GM12878 (cell line): Measurements from ENCODE around the gene HSP90AB1. TPM values are rescaled to one million over a fixed set of nuclear protein-coding genes. Genes with fewer than 3 reads are reported as not detected.

ENCODE experiments used
- ATAC-seq: fragments of 200-7000 bp; cut with Tn5 transposase; 3 replicates; pipeline ENCODE4 v1.9.1; 2020; ENCODE audit warnings: mild to moderate bottlenecking, moderate library complexity
- BruUV-seq: library from RNA; stranded (reverse); fragments of 400-500 nt; replicated peaks from 2 replicates; lab custom pipeline; 2021; lab: Mats Ljungman, UMichigan
- CTCF ChIA-PET: fragments of 300-600 bp; sonication (Branson Sonifier 250); formaldehyde crosslinking; extraction: SDS; loops from one replicate; lab custom pipeline; 2021; ENCODE audit warnings: inconsistent platforms; lab: Yijun Ruan, JAX
- POLR2A ChIA-PET: fragments of 350-600 bp; formaldehyde crosslinking; extraction: SDS; loops from one replicate; lab custom pipeline; 2021; ENCODE audit warnings: inconsistent platforms; lab: Charles Lee
- RAD21 ChIA-PET: fragments of 300-600 bp; sonication (Branson Sonifier 250); formaldehyde crosslinking; loops from one replicate; lab custom pipeline; 2023; ENCODE audit warnings: antibody characterized with exemption; ENCODE audit not compliant: unreplicated experiment; lab: Charles Lee
- SMC1A ChIA-PET: fragments of 300-600 bp; sonication (Branson Sonifier 250); formaldehyde crosslinking; loops from one replicate; lab custom pipeline; 2023; ENCODE audit not compliant: unreplicated experiment, uncharacterized antibody; lab: Charles Lee
- DNase-seq: peaks from one replicate; pipeline ENCODE4 v3.0.0-alpha.2; 2011; ENCODE audit warnings: low read depth, low spot score
- FAIRE-seq: peaks from 3 replicates; lab custom pipeline; 2011; peaks lifted over from hg19 to GRCh38; lab: Jason Lieb, UNC
- H2AFZ ChIP-seq: 2 replicates; pipeline ENCODE4 v1.6.0; 2011; ENCODE audit warnings: low read depth, low read length, control low read depth; ENCODE audit not compliant: control insufficient read depth
- H3K27ac ChIP-seq: 2 replicates; pipeline ENCODE4 v1.5.1; 2011; ENCODE audit warnings: control low read depth; ENCODE audit not compliant: control insufficient read depth, insufficient read depth
- H3K27me3 ChIP-seq, 2 experiments: replicated peaks in 1 of 2; 2 replicates each; pipeline versions ENCODE4 v1.6.0 to v1.6.1; 2011; ENCODE audit warnings: low read length in 1 of 2; ENCODE audit not compliant: control insufficient read depth in 2 of 2, insufficient read depth in 2 of 2
- H3K36me3 ChIP-seq, 2 experiments: 2 replicates each; pipeline ENCODE4 v1.5.1; 2011; ENCODE audit warnings: low read length in 1 of 2; ENCODE audit not compliant: control insufficient read depth in 2 of 2, insufficient read depth in 2 of 2
- H3K4me1 ChIP-seq: 2 replicates; pipeline ENCODE4 v1.6.1; 2011; ENCODE audit warnings: mild to moderate bottlenecking, low read length, moderate library complexity, mixed read lengths; ENCODE audit not compliant: control insufficient read depth, insufficient read depth
- H3K4me2 ChIP-seq: 2 replicates; pipeline ENCODE4 v1.6.0; 2011; ENCODE audit warnings: control low read depth; ENCODE audit not compliant: control insufficient read depth, insufficient read depth
- H3K4me3 ChIP-seq: fragments of 200-600 bp; sonication (generic); 2 replicates; pipeline ENCODE4 v1.5.1; 2016
- H3K79me2 ChIP-seq: 2 replicates; pipeline ENCODE4 v1.6.0; 2011; ENCODE audit warnings: low read length; ENCODE audit not compliant: control insufficient read depth, insufficient read depth
- H3K9ac ChIP-seq: 2 replicates; pipeline ENCODE4 v1.8.0; 2011; ENCODE audit warnings: low read length, control low read depth, mixed read lengths; ENCODE audit not compliant: control insufficient read depth, insufficient read depth
- H3K9me3 ChIP-seq: replicated peaks from 3 replicates; pipeline ENCODE4 v1.5.1; 2011; ENCODE audit warnings: mild to moderate bottlenecking, low read length; ENCODE audit not compliant: control insufficient read depth, insufficient read depth
- H4K20me1 ChIP-seq: 2 replicates; pipeline ENCODE4 v1.6.0; 2011; ENCODE audit not compliant: control insufficient read depth, insufficient read depth
- DPF2 ChIP-seq: fragments of 450-650 bp; IDR thresholded peaks from 2 replicates; pipeline ENCODE4 v1.6.1; 2017; ENCODE audit warnings: mild to moderate bottlenecking
- FOXM1 ChIP-seq: IDR thresholded peaks from 2 replicates; pipeline ENCODE4 v1.6.1; 2012; ENCODE audit warnings: low read depth, mild to moderate bottlenecking, inconsistent platforms, low read length, moderate library complexity
- HDAC6 ChIP-seq: fragments of 200-600 bp; sonication (generic); IDR thresholded peaks from one replicate; pipeline ENCODE4 v1.8.0; 2017; ENCODE audit warnings: antibody characterized with exemption; ENCODE audit not compliant: unreplicated experiment
- NR2C1 ChIP-seq: fragments of 450-650 bp; IDR thresholded peaks from 2 replicates; pipeline ENCODE4 v1.6.1; 2017; ENCODE audit warnings: antibody characterized with exemption, mild to moderate bottlenecking, moderate library complexity
- PAX5 ChIP-seq: IDR thresholded peaks from 2 replicates; pipeline ENCODE4 v1.6.1; 2011; ENCODE audit warnings: low read depth, low read length, borderline replicate concordance
- WRNIP1 ChIP-seq: IDR thresholded peaks from 2 replicates; pipeline ENCODE4 v1.6.1; 2011; ENCODE audit warnings: low read depth, low read length, improper control_type of control experiment, borderline replicate concordance
- YY1 ChIP-seq: IDR thresholded peaks from 2 replicates; pipeline ENCODE4 v1.6.1; 2011; ENCODE audit warnings: low read depth, mild to moderate bottlenecking, low read length
- ZNF622 ChIP-seq: fragments of 450-650 bp; IDR thresholded peaks from 2 replicates; pipeline ENCODE4 v1.6.1; 2017; ENCODE audit warnings: mild to moderate bottlenecking, inconsistent platforms
- ZZZ3 ChIP-seq: IDR thresholded peaks from 2 replicates; pipeline ENCODE4 v1.6.1; 2011; ENCODE audit warnings: low read depth; ENCODE audit not compliant: control insufficient read depth, insufficient read length
- WGBS: methylation state at CpG from one replicate; pipeline ENCODE4 v1.1.6; 2016; ENCODE audit warnings: low lambda C conversion rate; ENCODE audit not compliant: insufficient replicate concordance, insufficient coverage; ENCODE audit errors: missing lambda C conversion rate; 5-methylcytosine and 5-hydroxymethylcytosine counted together
- in situ Hi-C: fragments of 300-500 bp; cut with MboI; formaldehyde crosslinking; loops from 9 replicates; pipeline ENCODE4 v1.14.3; 2018; ENCODE audit warnings: mixed read lengths
- intact Hi-C: fragments of 100-400 bp; cut with micrococcal nuclease; formaldehyde crosslinking; loops from one replicate; pipeline ENCODE4 v1.14.2; 2022; ENCODE audit not compliant: unreplicated experiment
- polyA plus RNA-seq, 11 experiments: library from polyadenylated mRNA; depleted of rRNA in 4 of 11; unstranded in 6 of 11; stranded (reverse) in 5 of 11; fragments of >200 nt; fragmentation: Nextera tagmentation in 4 of 11; fragmentation: Illumina TruSeq in 1 of 11; extraction: Ambion mirVana in 4 of 11; extraction: Trizol in 1 of 11; gene quantifications; 1 replicate in 1 of 11; 2 replicates in 10 of 11; pipeline versions ENCODE4 v1.2.1 to v1.2.3, GENCODE V29; 2011 to 2016; ENCODE audit warnings: inconsistent platforms in 2 of 11, missing spikeins in 2 of 11, low read depth in 1 of 11
- total RNA-seq, 4 experiments: library from RNA; depleted of rRNA in 3 of 4; stranded (reverse); fragments of >200 nt in 3 of 4; fragmentation: Illumina TruSeq in 1 of 4; extraction: Trizol in 1 of 4; gene quantifications; 2 replicates each; pipeline versions ENCODE4 v1.2.1 to v1.2.3, GENCODE V29; 2013 to 2021
- TF ChIP-seq, protein P1 (sequence below): IDR thresholded peaks from 2 replicates; pipeline ENCODE4 v1.6.1; 2012; ENCODE audit warnings: low read length, inconsistent platforms
- TF ChIP-seq, protein P2 (sequence below): fragments of 450-650 bp; IDR thresholded peaks from 2 replicates; pipeline ENCODE4 v1.6.1; 2017; ENCODE audit warnings: mild to moderate bottlenecking
- TF ChIP-seq, protein P3 (sequence below): fragments of 450-650 bp; IDR thresholded peaks from 2 replicates; pipeline ENCODE4 v1.6.1; 2017; ENCODE audit warnings: mild to moderate bottlenecking, low read depth, inconsistent platforms; ENCODE audit not compliant: poor library complexity, severe bottlenecking
- TF ChIP-seq, protein P4 (sequence below): fragments of 450-650 bp; IDR thresholded peaks from 2 replicates; pipeline ENCODE4 v1.6.1; 2017; ENCODE audit warnings: mild to moderate bottlenecking, moderate library complexity

HSP90AB1 gene
- total and polyA plus RNA-seq, 10 of the 15 experiments (the other 5 are each of a cell fraction or from before 2014, with no cell fraction given) = 988 to 1,682 (median 1,146) TPM

DNA sequence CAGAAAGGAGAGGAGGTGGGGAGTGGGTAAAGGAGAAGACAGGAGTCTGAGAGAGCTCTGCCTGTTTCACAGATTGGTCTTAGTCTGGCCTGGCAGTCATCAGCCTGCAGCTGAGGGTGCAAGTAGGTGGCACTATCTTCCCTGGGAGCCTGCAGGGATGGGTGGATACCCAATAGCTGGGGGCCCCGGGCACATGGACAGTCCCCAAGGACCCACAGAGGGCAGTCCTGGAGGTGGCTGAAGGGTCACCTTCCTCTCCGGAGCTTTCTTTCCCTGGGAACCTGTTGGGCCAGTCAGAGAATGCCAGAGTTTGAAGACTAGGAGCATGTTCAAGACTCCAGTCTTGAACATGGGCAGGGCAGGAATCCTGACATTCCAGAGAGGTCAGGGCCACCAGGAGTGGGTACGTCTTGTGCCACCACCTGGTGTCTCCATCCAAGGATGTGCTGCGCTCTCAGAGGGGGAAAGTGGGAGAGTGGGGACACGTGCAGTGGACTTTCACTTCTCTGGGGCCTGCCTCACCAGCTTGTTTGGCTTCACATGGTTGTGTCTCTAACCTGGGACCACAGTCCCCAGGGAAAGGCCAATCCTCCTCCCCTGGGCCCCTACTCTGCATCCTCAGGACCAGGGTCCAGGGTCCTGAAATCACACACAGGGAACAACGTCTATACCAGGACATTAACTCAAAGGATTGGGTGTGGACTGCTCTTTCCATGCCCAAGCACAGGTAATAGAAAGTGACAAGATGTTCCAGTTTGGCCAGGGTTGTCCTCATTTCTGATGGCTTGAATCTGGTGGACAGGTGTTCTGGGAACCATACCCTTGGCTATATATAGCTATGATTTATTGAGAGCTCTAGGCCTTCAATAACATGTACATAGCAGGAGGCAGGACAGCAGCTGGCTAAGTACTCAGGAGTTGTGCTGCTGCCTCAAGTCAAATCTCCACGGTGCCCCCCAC is 48.2 kb downstream of the HSP90AB1 start:
- ChIA-PET SMC1A (interaction anchor here (0.8 to 1.1 kb wide), 3 partner anchors 27 to 606 kb away, joined by 3 to 5 read pairs (median 3); no protein-coding TSS in a partner anchor), POLR2A (interaction anchor here (0.6 kb wide), 1 partner anchor 116 kb away, joined by 3 read pairs; no protein-coding TSS in a partner anchor), RAD21 (interaction anchor here (0.8 kb wide), 1 partner anchor 26 kb away, joined by 3 read pairs; no protein-coding TSS in a partner anchor), CTCF (interaction anchor here (0.6 to 2.4 kb wide), 8 partner anchors 10 to 175 kb away, joined by 3 to 17 read pairs (median 6); partner anchors contain the start of gene AARS2)
- H3K4me1 ChIP-seq = no peaks in the 10 kb centered on the region
- no peak for DNase-seq
- FAIRE-seq = no peak
- peaks cover 9 to 13% of the 10 kb centered on the region in 2 experiments for H3K27me3 ChIP-seq
- no peak overlapping the region for H3K9ac ChIP-seq
- intact Hi-C loops (no loop called here), in situ Hi-C loops (no loop called here)
- no peak overlapping the region for H3K4me2 ChIP-seq
- no peak overlapping the region for H3K27ac ChIP-seq
- no peaks in the 10 kb centered on the region for H3K79me2 ChIP-seq
- no peak overlapping the region for H3K4me3 ChIP-seq
- H3K9me3 ChIP-seq = no peaks in the 10 kb centered on the region
- no peak overlapping the region for H2AFZ ChIP-seq
- no peak for ATAC-seq
- 33% methylated on average over 7 of the region's 7 CpGs for WGBS
- BruUV-seq = no TSS peak
- H4K20me1 ChIP-seq = no peaks in the 10 kb centered on the region
- no peaks in the 10 kb centered on the region for H3K36me3 ChIP-seq
- TF ChIP-seq ZNF622 (no peak), YY1 (no peak), NR2C1 (no peak), DPF2 (no peak), WRNIP1 (no peak), ZZZ3 (no peak), HDAC6 (no peak), FOXM1 (no peak), PAX5 (no peak)
- TF ChIP-seq, protein P1, sequence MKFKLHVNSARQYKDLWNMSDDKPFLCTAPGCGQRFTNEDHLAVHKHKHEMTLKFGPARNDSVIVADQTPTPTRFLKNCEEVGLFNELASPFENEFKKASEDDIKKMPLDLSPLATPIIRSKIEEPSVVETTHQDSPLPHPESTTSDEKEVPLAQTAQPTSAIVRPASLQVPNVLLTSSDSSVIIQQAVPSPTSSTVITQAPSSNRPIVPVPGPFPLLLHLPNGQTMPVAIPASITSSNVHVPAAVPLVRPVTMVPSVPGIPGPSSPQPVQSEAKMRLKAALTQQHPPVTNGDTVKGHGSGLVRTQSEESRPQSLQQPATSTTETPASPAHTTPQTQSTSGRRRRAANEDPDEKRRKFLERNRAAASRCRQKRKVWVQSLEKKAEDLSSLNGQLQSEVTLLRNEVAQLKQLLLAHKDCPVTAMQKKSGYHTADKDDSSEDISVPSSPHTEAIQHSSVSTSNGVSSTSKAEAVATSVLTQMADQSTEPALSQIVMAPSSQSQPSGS = no peak
- TF ChIP-seq, protein P2, sequence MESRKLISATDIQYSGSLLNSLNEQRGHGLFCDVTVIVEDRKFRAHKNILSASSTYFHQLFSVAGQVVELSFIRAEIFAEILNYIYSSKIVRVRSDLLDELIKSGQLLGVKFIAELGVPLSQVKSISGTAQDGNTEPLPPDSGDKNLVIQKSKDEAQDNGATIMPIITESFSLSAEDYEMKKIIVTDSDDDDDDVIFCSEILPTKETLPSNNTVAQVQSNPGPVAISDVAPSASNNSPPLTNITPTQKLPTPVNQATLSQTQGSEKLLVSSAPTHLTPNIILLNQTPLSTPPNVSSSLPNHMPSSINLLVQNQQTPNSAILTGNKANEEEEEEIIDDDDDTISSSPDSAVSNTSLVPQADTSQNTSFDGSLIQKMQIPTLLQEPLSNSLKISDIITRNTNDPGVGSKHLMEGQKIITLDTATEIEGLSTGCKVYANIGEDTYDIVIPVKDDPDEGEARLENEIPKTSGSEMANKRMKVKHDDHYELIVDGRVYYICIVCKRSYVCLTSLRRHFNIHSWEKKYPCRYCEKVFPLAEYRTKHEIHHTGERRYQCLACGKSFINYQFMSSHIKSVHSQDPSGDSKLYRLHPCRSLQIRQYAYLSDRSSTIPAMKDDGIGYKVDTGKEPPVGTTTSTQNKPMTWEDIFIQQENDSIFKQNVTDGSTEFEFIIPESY = no peak
- TF ChIP-seq, protein P3, sequence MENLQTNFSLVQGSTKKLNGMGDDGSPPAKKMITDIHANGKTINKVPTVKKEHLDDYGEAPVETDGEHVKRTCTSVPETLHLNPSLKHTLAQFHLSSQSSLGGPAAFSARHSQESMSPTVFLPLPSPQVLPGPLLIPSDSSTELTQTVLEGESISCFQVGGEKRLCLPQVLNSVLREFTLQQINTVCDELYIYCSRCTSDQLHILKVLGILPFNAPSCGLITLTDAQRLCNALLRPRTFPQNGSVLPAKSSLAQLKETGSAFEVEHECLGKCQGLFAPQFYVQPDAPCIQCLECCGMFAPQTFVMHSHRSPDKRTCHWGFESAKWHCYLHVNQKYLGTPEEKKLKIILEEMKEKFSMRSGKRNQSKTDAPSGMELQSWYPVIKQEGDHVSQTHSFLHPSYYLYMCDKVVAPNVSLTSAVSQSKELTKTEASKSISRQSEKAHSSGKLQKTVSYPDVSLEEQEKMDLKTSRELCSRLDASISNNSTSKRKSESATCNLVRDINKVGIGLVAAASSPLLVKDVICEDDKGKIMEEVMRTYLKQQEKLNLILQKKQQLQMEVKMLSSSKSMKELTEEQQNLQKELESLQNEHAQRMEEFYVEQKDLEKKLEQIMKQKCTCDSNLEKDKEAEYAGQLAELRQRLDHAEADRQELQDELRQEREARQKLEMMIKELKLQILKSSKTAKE = no peak
- TF ChIP-seq, protein P4, sequence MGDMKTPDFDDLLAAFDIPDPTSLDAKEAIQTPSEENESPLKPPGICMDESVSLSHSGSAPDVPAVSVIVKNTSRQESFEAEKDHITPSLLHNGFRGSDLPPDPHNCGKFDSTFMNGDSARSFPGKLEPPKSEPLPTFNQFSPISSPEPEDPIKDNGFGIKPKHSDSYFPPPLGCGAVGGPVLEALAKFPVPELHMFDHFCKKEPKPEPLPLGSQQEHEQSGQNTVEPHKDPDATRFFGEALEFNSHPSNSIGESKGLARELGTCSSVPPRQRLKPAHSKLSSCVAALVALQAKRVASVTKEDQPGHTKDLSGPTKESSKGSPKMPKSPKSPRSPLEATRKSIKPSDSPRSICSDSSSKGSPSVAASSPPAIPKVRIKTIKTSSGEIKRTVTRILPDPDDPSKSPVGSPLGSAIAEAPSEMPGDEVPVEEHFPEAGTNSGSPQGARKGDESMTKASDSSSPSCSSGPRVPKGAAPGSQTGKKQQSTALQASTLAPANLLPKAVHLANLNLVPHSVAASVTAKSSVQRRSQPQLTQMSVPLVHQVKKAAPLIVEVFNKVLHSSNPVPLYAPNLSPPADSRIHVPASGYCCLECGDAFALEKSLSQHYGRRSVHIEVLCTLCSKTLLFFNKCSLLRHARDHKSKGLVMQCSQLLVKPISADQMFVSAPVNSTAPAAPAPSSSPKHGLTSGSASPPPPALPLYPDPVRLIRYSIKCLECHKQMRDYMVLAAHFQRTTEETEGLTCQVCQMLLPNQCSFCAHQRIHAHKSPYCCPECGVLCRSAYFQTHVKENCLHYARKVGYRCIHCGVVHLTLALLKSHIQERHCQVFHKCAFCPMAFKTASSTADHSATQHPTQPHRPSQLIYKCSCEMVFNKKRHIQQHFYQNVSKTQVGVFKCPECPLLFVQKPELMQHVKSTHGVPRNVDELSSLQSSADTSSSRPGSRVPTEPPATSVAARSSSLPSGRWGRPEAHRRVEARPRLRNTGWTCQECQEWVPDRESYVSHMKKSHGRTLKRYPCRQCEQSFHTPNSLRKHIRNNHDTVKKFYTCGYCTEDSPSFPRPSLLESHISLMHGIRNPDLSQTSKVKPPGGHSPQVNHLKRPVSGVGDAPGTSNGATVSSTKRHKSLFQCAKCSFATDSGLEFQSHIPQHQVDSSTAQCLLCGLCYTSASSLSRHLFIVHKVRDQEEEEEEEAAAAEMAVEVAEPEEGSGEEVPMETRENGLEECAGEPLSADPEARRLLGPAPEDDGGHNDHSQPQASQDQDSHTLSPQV = no peak
